Activated CD8-positive, alpha-beta memory T cell treated with anti-CD3 and anti-CD28 coated beads for 36 hours (primary cell): Measurements from ENCODE around the gene PPM1E. TPM values are rescaled to one million over a fixed set of nuclear protein-coding genes. Genes with fewer than 3 reads are reported as not detected.
"Not testable (repeated sequence)": the region's sequence is repeated elsewhere in the genome, so short reads cannot be mapped to it uniquely, and the experiment has no call there.

Experiments
- CTCF ChIA-PET: fragments of 350-600 bp; sonication (Branson Sonifier 250); formaldehyde crosslinking; loops from one replicate; lab custom pipeline; 2021; ENCODE audit warnings: antibody characterized with exemption; lab: Charles Lee
- POLR2A ChIA-PET: fragments of 350-600 bp; sonication (Branson Sonifier 250); formaldehyde crosslinking; loops from one replicate; lab custom pipeline; 2021; ENCODE audit warnings: antibody characterized with exemption; lab: Charles Lee
- total RNA-seq, 2 experiments: library from RNA; stranded (reverse); gene quantifications; one replicate each; pipeline ENCODE4 v1.2.3, GENCODE V29; 2021

PPM1E gene
- total RNA-seq, 2 experiments from 2014 or later: 0.02 TPM; not detected in 1

- CTCF ChIA-PET: no interaction called here
- POLR2A ChIA-PET: no interaction called here
Measured at GRCh38 chr17:58917228-58917627, 161.6 kb downstream of the PPM1E start.

GRCh38 chr17:58918072-58918471 lies 162.4 kb downstream of the PPM1E start:
- ChIA-PET POLR2A (no interaction called here), CTCF (interaction anchor here (1.2 kb wide), 1 partner anchor 47 kb away, joined by 3 read pairs; no protein-coding TSS in a partner anchor)

- ChIA-PET POLR2A (interaction anchor here (0.6 kb wide), 1 partner anchor 387 kb away, joined by 3 read pairs; no protein-coding TSS in a partner anchor), CTCF (interaction anchor here (0.6 to 1.2 kb wide), 2 partner anchors 48 to 96 kb away, joined by 3 read pairs; no protein-coding TSS in a partner anchor)
Measured at GRCh38 chr17:58918884-58919283, 163.2 kb downstream of the PPM1E start.

- CTCF ChIA-PET: no interaction called here
Measured at GRCh38 chr17:58920773-58921172, 165.1 kb downstream of the PPM1E start.

DNA sequence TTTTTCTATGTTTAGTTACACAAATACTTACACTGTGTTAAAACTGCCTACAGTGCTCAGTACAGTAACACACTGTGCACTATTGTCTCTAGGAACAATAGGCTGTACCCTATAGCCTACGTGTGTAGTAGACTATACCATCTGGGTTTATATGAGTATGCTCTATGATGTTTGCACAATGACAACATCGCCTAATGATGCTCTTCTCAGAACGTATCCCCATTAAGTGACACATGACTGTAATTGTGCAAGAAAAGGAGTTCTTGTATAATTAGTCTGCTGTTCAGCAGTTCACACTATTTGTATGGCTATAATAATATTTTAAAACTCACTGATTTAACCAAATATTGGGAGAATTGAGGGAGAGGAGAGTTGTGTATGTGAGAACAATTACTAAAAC lies 177.3 kb downstream of the PPM1E start:
- ChIA-PET CTCF (no interaction called here), POLR2A (no interaction called here)

More at GRCh38 chr17:58920773-58921172, 165.1 kb downstream of the PPM1E start:
- POLR2A ChIA-PET: no interaction called here

DNA sequence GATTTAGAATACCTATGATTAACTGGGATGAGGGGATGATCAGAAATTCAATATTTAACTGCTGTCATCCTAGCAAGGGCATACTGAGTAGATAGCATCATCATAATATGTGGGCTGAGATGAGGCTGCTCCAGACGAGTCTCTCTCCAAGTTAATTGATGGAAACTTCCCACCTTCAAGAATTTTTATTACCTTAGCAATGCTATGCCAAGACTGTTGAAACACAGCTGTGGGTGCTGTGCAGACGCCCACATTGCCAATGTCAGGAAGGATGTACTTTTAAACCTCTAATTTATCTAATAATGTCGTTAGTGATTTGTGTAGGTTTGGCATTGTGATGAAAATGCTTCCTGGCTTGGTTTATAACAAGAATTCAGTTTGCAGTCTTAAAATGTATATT lies 180.6 kb downstream of the PPM1E start:
- CTCF ChIA-PET: no interaction called here
- POLR2A ChIA-PET: no interaction called here

GRCh38 chr17:58944166-58944565 lies 188.5 kb downstream of the PPM1E start:
- POLR2A ChIA-PET: no interaction called here
- CTCF ChIA-PET: no interaction called here

GRCh38 chr17:58947411-58947810 lies 191.8 kb downstream of the PPM1E start:
- ChIA-PET CTCF (no interaction called here), POLR2A (no interaction called here)

DNA sequence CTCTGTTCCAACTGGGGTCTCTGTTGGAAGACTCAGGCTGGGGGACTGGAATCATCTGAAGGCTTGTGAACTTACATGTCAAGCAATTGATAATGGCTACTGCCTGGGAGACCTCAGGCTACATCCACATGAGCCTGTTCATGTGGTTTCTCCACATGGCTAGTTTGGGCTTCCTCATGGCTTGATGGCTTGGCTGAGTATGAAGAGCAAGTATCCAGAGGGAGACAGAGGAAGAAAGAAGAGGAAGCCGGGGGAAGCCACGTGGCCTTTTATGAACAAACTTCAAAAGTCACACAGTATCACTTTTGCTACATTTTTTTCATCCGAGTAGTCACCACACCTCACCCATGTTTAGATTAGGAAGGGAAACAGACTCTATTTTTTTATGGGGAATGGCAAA lies 192.2 kb downstream of the PPM1E start:
- ChIA-PET POLR2A (no interaction called here), CTCF (no interaction called here)

GRCh38 chr17:58954358-58954757 lies 198.7 kb downstream of the PPM1E start:
- CTCF ChIA-PET, POLR2A ChIA-PET: not testable (repeated sequence)

DNA sequence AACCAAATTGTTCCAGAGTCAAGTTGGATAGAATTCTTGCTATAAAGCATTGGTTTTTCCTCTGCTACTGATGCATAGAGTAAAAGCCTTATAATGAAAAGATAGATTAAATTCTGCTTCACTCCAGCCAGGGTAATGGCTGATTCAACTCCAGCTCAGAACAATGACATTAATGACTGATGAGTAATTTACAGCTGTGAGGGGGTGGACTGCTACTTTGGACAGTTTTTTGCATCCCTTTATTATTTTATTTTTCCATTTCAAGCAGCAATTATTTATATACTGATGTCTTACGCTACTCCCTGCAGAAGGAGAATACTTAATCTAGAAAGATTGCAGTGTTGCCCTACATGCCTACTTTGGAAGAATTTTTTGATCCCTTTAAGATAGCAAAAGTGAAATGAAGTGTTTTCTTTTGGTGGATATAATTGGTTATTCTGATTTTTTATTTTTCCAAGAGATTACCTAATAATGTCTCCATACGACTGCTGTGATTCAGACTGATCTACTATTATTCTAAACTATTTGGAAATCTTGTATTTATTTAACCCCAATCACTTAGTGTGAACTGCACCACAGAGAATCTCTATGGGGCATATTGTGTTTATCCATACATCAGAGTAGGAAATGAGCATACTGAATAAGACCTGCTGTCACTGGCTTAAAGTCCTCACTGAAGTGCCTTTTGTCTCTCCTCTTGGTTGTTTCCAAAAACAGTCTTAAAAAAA lies 201.5 kb downstream of the PPM1E start:
- ChIA-PET CTCF (no interaction called here), POLR2A (no interaction called here)

- CTCF ChIA-PET, POLR2A ChIA-PET: not testable (repeated sequence)
Measured at GRCh38 chr17:58957725-58958073, 202.0 kb downstream of the PPM1E start.

GRCh38 chr17:58960068-58960467 lies 204.4 kb downstream of the PPM1E start:
- ChIA-PET POLR2A (no interaction called here), CTCF (no interaction called here)

DNA sequence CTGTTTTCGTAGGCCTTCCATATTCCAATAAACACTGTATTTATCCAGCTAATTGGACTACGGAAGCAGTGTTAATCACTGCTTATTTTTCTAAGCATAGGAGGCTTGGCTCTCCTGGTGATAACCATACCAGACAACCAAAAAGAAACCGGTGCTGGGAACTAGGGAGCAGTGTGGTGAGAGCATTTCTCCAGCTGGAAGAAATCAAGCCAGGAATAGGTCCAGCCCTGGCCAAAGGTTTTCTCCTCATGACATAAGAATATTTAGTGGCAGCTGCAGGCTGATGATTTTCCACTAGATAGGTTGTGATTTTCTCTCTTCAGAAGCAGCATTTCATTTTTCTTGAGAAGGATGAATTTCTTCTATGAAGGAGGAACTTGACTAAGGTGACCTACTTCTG lies 209.6 kb downstream of the PPM1E start:
- POLR2A ChIA-PET: no interaction called here

DNA sequence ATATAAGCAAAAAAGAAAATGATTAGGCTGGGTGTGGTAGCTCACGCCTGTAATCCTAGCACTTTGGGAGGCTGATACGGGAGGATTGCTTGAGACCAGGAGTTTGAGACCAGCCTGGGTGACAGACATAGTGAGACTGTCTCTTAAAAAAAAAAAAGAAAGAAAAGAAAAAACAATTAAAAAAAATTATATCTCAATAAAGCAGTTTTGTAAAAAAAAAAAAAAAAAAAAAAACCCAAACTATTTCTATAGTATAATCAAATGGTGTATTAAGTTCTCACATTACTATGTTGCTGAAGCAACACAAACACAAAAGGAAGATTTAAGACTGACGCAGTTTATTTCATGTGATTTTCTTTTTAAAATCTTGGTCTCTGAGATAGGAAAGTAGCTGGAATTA lies 210.6 kb downstream of the PPM1E start:
- POLR2A ChIA-PET: no interaction called here
- CTCF ChIA-PET: interaction anchor here (0.7 kb wide), 1 partner anchor 468 kb away, joined by 3 read pairs; no protein-coding TSS in a partner anchor

More for the DNA sequence above, 209.6 kb downstream of the PPM1E start:
- CTCF ChIA-PET: no interaction called here

GRCh38 chr17:58968426-58969061 lies 212.9 kb downstream of the PPM1E start:
- ChIA-PET POLR2A (no interaction called here), CTCF (no interaction called here)

GRCh38 chr17:58969156-58969555 lies 213.5 kb downstream of the PPM1E start:
- CTCF ChIA-PET: no interaction called here
- POLR2A ChIA-PET: interaction anchor here (0.6 kb wide), 2 partner anchors 10 to 897 kb away, joined by 3 read pairs; no protein-coding TSS in a partner anchor

DNA sequence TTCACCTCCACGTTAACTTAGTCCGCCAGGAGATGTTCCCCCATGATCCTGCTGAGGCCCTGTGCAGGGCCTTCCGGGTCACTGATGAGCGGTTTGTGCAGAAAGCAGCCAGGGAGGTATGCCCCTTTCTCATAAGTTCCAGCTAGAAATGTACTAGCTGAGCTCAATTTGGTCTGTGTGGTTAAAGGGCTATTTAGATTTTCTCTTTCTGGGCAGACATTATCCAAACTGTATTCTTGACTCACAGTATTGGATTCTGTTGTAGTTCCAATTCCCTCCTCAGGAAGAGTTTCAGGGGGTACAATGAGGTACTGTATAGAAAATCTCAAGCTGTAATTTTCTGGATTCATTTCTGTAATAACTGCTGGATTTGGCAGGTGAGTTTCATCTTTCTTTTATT lies 214.0 kb downstream of the PPM1E start:
- ChIA-PET CTCF (no interaction called here), POLR2A (interaction anchor here (0.6 kb wide), 2 partner anchors 9 to 898 kb away, joined by 3 read pairs; no protein-coding TSS in a partner anchor)

- POLR2A ChIA-PET: no interaction called here
- CTCF ChIA-PET: no interaction called here
Measured at GRCh38 chr17:58970609-58971450, 215.2 kb downstream of the PPM1E start.

DNA sequence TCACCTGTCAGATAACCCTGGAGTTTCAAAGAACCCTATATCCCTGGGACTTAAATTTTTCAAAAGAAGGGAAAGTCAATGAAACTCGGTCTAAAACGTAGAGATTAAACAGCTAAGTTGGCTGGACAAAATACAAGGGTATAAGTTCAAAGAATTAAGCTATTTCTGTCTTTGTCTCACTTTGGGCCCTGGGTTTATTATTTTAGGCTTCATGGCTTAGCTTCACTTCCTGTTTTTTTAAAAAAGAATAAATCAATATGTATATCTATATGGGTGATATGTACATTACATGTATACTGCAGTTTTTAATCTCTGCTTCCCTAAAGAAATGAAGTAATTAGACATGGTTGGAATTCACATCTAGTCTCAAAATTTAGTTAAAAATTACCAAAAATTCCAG lies 218.7 kb downstream of the PPM1E start:
- POLR2A ChIA-PET: no interaction called here
- CTCF ChIA-PET: no interaction called here
